Fibroblast of lung (primary cell): ENCODE measurements around the gene TMEM120B.

ENCODE experiments used
- CTCF ChIP-seq, 2 donors: IDR thresholded peaks in 1 of 2; conservative IDR thresholded peaks in 1 of 2; 1 replicate in 1 of 2; 2 replicates in 1 of 2; pipeline ENCODE4 v1.5.1; 2011 to 2012; ENCODE audit warnings: low read length in 2 of 2, control low read depth in 1 of 2, inconsistent platforms in 1 of 2, low read depth in 1 of 2, mild to moderate bottlenecking in 1 of 2
- EZH2 ChIP-seq: IDR thresholded peaks from 2 replicates; pipeline ENCODE4 v1.5.1; 2012; ENCODE audit warnings: low read length, control low read depth, mild to moderate bottlenecking; ENCODE audit errors: missing control alignments

- TF ChIP-seq CTCF (conservative IDR thresholded peaks at IDR 0.05 in 1 of 2, IDR thresholded peaks at IDR 0.05 in 1 of 2; ENCODE audit: low read depth in 1 of 2, low read length in 2 of 2) (no peak), EZH2 (no peak)
Measured at GRCh38 chr12:121810833-121811433, 98.4 kb downstream of the TMEM120B start.
